SK-N-SH (cell line): ENCODE results near the gene YIF1B. TPM values are rescaled to one million over a fixed set of nuclear protein-coding genes. Genes with fewer than 3 reads are reported as not detected.

Experiments
- CTCF ChIA-PET: fragments of 300-600, 350-600 bp; formaldehyde crosslinking; extraction: SDS; loops from one replicate; lab custom pipeline; 2021; lab: Yijun Ruan, JAX
- POLR2A ChIA-PET: fragments of 350-600 bp; sonication (Branson Sonifier 250); formaldehyde crosslinking; extraction: SDS; loops from one replicate; lab custom pipeline; 2020; ENCODE audit warnings: antibody characterized with exemption, inconsistent platforms; lab: Yijun Ruan, JAX
- DNase-seq: peaks from one replicate; pipeline ENCODE4 v3.0.0; 2012
- H2AFZ ChIP-seq: fragments of 200-600 bp; sonication (generic); 2 replicates; pipeline ENCODE4 v1.8.1; 2016; ENCODE audit warnings: antibody characterized with exemption, mild to moderate bottlenecking, low read depth
- H3F3A ChIP-seq: fragments of 200-600 bp; sonication (generic); replicated peaks from 2 replicates; pipeline ENCODE3; 2016; ENCODE audit warnings: antibody characterized with exemption, mild to moderate bottlenecking; ENCODE audit not compliant: insufficient read depth
- H3K27ac ChIP-seq, 2 experiments: fragments of 200-500 bp in 1 of 2; fragments of 200-600 bp in 1 of 2; sonication (Bioruptor generic) in 1 of 2; sonication (generic), shearing (Covaris generic) in 1 of 2; 2 replicates each; pipeline versions ENCODE4 v1.5.1 to v1.6.1; 2014 to 2016; ENCODE audit warnings: low read depth in 2 of 2, inconsistent platforms in 1 of 2, low read length in 1 of 2, mild to moderate bottlenecking in 1 of 2, mixed read lengths in 1 of 2
- H3K27me3 ChIP-seq: fragments of 200-600 bp; sonication (generic), shearing (Covaris generic); 2 replicates; pipeline ENCODE4 v1.6.1; 2016; ENCODE audit warnings: mixed run types; ENCODE audit not compliant: insufficient read depth
- H3K36me3 ChIP-seq, 2 experiments: fragments of 200-500 bp in 1 of 2; fragments of 200-600 bp in 1 of 2; sonication (Bioruptor generic) in 1 of 2; sonication (generic) in 1 of 2; replicated peaks in 1 of 2; 2 replicates each; pipeline versions ENCODE3 to v1.5.1; 2014 to 2016; ENCODE audit warnings: low read length in 1 of 2, mild to moderate bottlenecking in 1 of 2; ENCODE audit not compliant: insufficient read depth in 2 of 2, control insufficient read depth in 1 of 2
- H3K4me1 ChIP-seq, 2 experiments: fragments of 200-500 bp in 1 of 2; fragments of 200-600 bp in 1 of 2; sonication (Bioruptor generic) in 1 of 2; sonication (generic), shearing (Covaris generic) in 1 of 2; 2 replicates each; pipeline versions ENCODE4 v1.5.1 to v1.6.1; 2014 to 2016; ENCODE audit warnings: low read depth in 1 of 2, low read length in 1 of 2, mixed run types in 1 of 2; ENCODE audit not compliant: insufficient read depth in 2 of 2, control insufficient read depth in 1 of 2
- H3K4me2 ChIP-seq: fragments of 200-600 bp; sonication (generic), shearing (Covaris generic); 2 replicates; pipeline ENCODE4 v1.6.1; 2017; ENCODE audit warnings: mixed run types
- H3K4me3 ChIP-seq, 2 experiments: fragments of 200-500 bp in 1 of 2; fragments of 200-600 bp in 1 of 2; sonication (Bioruptor generic) in 1 of 2; sonication (generic), shearing (Covaris generic) in 1 of 2; 2 replicates each; pipeline versions ENCODE4 v1.5.1 to v1.8.1; 2014 to 2016; ENCODE audit warnings: low read depth in 2 of 2, inconsistent platforms in 1 of 2, low read length in 1 of 2, mild to moderate bottlenecking in 1 of 2, mixed read lengths in 1 of 2, moderate library complexity in 1 of 2
- H3K79me2 ChIP-seq: fragments of 200-600 bp; sonication (generic); 2 replicates; pipeline ENCODE4 v1.8.1; 2017; ENCODE audit warnings: mild to moderate bottlenecking; ENCODE audit not compliant: insufficient read depth
- H3K9ac ChIP-seq: fragments of 200-600 bp; sonication (generic); 2 replicates; pipeline ENCODE4 v1.6.1; 2017; ENCODE audit warnings: mixed run types
- H3K9me2 ChIP-seq: fragments of 200-600 bp; sonication (generic); 2 replicates; pipeline ENCODE4 v1.6.1; 2017; ENCODE audit warnings: mixed run types
- H3K9me3 ChIP-seq: fragments of 200-600 bp; sonication (generic); 2 replicates; pipeline ENCODE4 v1.6.1; 2017; ENCODE audit warnings: mixed run types, mild to moderate bottlenecking, moderate library complexity
- H4K20me1 ChIP-seq: fragments of 200-600 bp; sonication (generic); 2 replicates; pipeline ENCODE4 v1.6.1; 2017; ENCODE audit warnings: mild to moderate bottlenecking, mixed run types; ENCODE audit not compliant: insufficient read depth
- CTCF ChIP-seq: fragments of 200-600 bp; sonication (generic); IDR thresholded peaks from 2 replicates; pipeline ENCODE4 v1.6.1; 2017; ENCODE audit warnings: antibody characterized with exemption, mild to moderate bottlenecking, moderate library complexity
- ELF1 ChIP-seq: IDR thresholded peaks from 2 replicates; pipeline ENCODE4 v1.4.0; 2012
- EP300 ChIP-seq, 2 experiments: IDR thresholded peaks; 2 replicates each; pipeline versions ENCODE4 v1.4.0 to v1.6.1; 2012; ENCODE audit warnings: borderline replicate concordance in 1 of 2, low read depth in 1 of 2, low read length in 1 of 2
- EZH2phosphoT487 ChIP-seq: fragments of 200-600 bp; sonication (generic); IDR thresholded peaks from 2 replicates; pipeline ENCODE4 v1.6.1; 2017; ENCODE audit warnings: low read depth, mixed run types, mild to moderate bottlenecking, antibody characterized with exemption, moderate library complexity, borderline replicate concordance
- FOSL2 ChIP-seq: IDR thresholded peaks from 2 replicates; pipeline ENCODE4 v1.4.0; 2012; ENCODE audit warnings: low read depth, mild to moderate bottlenecking, moderate library complexity, borderline replicate concordance
- FOXM1 ChIP-seq: IDR thresholded peaks from 2 replicates; pipeline ENCODE4 v1.4.0; 2012; ENCODE audit warnings: low read depth, mild to moderate bottlenecking
- GABPA ChIP-seq: IDR thresholded peaks from 2 replicates; pipeline ENCODE4 v1.4.0; 2012; ENCODE audit warnings: low read depth, mild to moderate bottlenecking
- GATA2 ChIP-seq: sonication (generic); formaldehyde crosslinking; IDR thresholded peaks from 2 replicates; pipeline ENCODE4 v1.5.0; 2020; ENCODE audit warnings: mild to moderate bottlenecking, missing genetic modification reagents
- IRF3 ChIP-seq: fragments of 150-350 bp; IDR thresholded peaks from 2 replicates; pipeline ENCODE4 v1.6.1; 2016; ENCODE audit warnings: mild to moderate bottlenecking, low read depth, low read length
- JUND ChIP-seq: IDR thresholded peaks from 2 replicates; pipeline ENCODE4 v1.4.0; 2012
- MAX ChIP-seq: IDR thresholded peaks from 2 replicates; pipeline ENCODE4 v1.4.0; 2012; ENCODE audit warnings: low read depth
- MEF2A ChIP-seq: IDR thresholded peaks from 2 replicates; pipeline ENCODE4 v1.4.0; 2012; ENCODE audit warnings: low read depth, borderline replicate concordance
- MXI1 ChIP-seq: IDR thresholded peaks from 2 replicates; pipeline ENCODE4 v1.6.1; 2012; ENCODE audit warnings: mild to moderate bottlenecking, low read depth, low read length, improper control_type of control experiment
- NFIC ChIP-seq: IDR thresholded peaks from 2 replicates; pipeline ENCODE4 v1.4.0; 2012; ENCODE audit warnings: borderline replicate concordance
- PBX3 ChIP-seq: IDR thresholded peaks from 2 replicates; pipeline ENCODE4; 2012
- POLR2AphosphoS5 ChIP-seq: IDR thresholded peaks from 2 replicates; pipeline ENCODE4 v1.6.1; 2012; ENCODE audit warnings: low read depth, low read length
- RAD21 ChIP-seq: IDR thresholded peaks from 2 replicates; pipeline ENCODE4 v1.6.1; 2012; ENCODE audit warnings: mild to moderate bottlenecking, low read length
- RCOR1 ChIP-seq: fragments of 150-350 bp; IDR thresholded peaks from 2 replicates; pipeline ENCODE4 v1.6.1; 2017; ENCODE audit warnings: antibody characterized with exemption, low read length
- REST ChIP-seq: IDR thresholded peaks from 2 replicates; pipeline ENCODE4 v1.6.1; 2012; ENCODE audit warnings: mild to moderate bottlenecking, low read depth, low read length, moderate library complexity
- RXRA ChIP-seq: IDR thresholded peaks from 2 replicates; pipeline ENCODE4 v1.4.0; 2012; ENCODE audit warnings: low read depth, mild to moderate bottlenecking, borderline replicate concordance
- TCF12 ChIP-seq: IDR thresholded peaks from 2 replicates; pipeline ENCODE4 v1.4.0; 2012
- TEAD4 ChIP-seq: IDR thresholded peaks from 2 replicates; pipeline ENCODE4 v1.4.0; 2012; ENCODE audit warnings: mild to moderate bottlenecking, borderline replicate concordance; ENCODE audit not compliant: insufficient read depth
- YY1 ChIP-seq: IDR thresholded peaks from 2 replicates; pipeline ENCODE4 v1.4.0; 2012; ENCODE audit warnings: low read depth, mild to moderate bottlenecking
- WGBS: methylation state at CpG from one replicate; pipeline ENCODE4 v1.1.6; 2017; ENCODE audit warnings: low lambda C conversion rate; 5-methylcytosine and 5-hydroxymethylcytosine counted together
- polyA plus RNA-seq, 3 experiments: library from polyadenylated mRNA; depleted of rRNA; stranded (reverse); fragments of >200 nt; gene quantifications; 2 replicates each; pipeline ENCODE4 v1.2.3, GENCODE V29; 2012

Gene YIF1B
- polyA plus RNA-seq, 1 of the 3 experiments (the other 2 are of a cell fraction): 121 TPM

- no peaks in the 10 kb centered on the region for H3K4me1 ChIP-seq
- H3F3A ChIP-seq: no peaks in the 10 kb centered on the region
- no peak overlapping the region for H3K9ac ChIP-seq
- H3K36me3 ChIP-seq: no peaks in the 10 kb centered on the region
- H4K20me1 ChIP-seq: no peaks in the 10 kb centered on the region
- H3K27me3 ChIP-seq: 0 out of 2 replicates have a peak, but pooled peaks cover under 1% of the 10 kb centered on the region
- ChIA-PET POLR2A (interaction anchor here (0.6 to 1.6 kb wide), 2 partner anchors 23 to 427 kb away, joined by 3 to 5 read pairs; partner anchors contain the start of gene PSMD8), CTCF (no interaction called here)
- no peak overlapping the region for H3K4me3 ChIP-seq
- DNase-seq: no peak
- no peaks in the 10 kb centered on the region for H3K79me2 ChIP-seq
- 65% methylated on average over 3 of the region's 3 CpGs for WGBS
- no peak overlapping the region for H2AFZ ChIP-seq
- H3K9me2 ChIP-seq: no peaks in the 10 kb centered on the region
- no peaks in the 10 kb centered on the region for H3K9me3 ChIP-seq
- no peak overlapping the region for H3K27ac ChIP-seq
- no peak overlapping the region for H3K4me2 ChIP-seq
- TF ChIP-seq GATA2 (CRISPR knock-in tag): no peak
- no peak for TF ChIP-seq TCF12
- TF ChIP-seq MXI1: no peak
- TF ChIP-seq IRF3: no peak
- TF ChIP-seq GABPA: no peak
- no peak for TF ChIP-seq JUND
- TF ChIP-seq EZH2phosphoT487: no peak
- no peak for TF ChIP-seq MEF2A
- TF ChIP-seq YY1: no peak
- TF ChIP-seq RCOR1: no peak
- no peak for TF ChIP-seq NFIC
- TF ChIP-seq RXRA: no peak
- no peak for TF ChIP-seq EP300 (IDR thresholded peaks at IDR 0.05; ENCODE audit: borderline replicate concordance in 1 of 2, low read depth in 1 of 2, low read length in 1 of 2)
- TF ChIP-seq FOSL2: no peak
- no peak for TF ChIP-seq FOXM1
These were observed 35.1 kb upstream of the YIF1B start for GRCh38 chr19:38350883-38351282.

- H3K36me3 ChIP-seq: no peaks in the 10 kb centered on the region
- no peak overlapping the region for H2AFZ ChIP-seq
- H3K9ac ChIP-seq: no peak overlapping the region
- no peaks in the 10 kb centered on the region for H3K9me3 ChIP-seq
- no peak for DNase-seq
- H3K79me2 ChIP-seq: no peaks in the 10 kb centered on the region
- 71% methylated on average over 4 of the region's 4 CpGs for WGBS
- ChIA-PET CTCF (interaction anchor here (1.3 to 2.2 kb wide), 2 partner anchors 112 to 445 kb away, joined by 3 to 4 read pairs; no protein-coding TSS in a partner anchor), POLR2A (interaction anchor here (0.7 kb wide), 1 partner anchor 10 kb away, joined by 3 read pairs; no protein-coding TSS in a partner anchor)
- H3K4me2 ChIP-seq: no peak overlapping the region
- H3K27me3 ChIP-seq: no peaks in the 10 kb centered on the region
- no peak overlapping the region for H3K27ac ChIP-seq
- no peaks in the 10 kb centered on the region for H3F3A ChIP-seq
- no peaks in the 10 kb centered on the region for H3K4me1 ChIP-seq
- no peaks in the 10 kb centered on the region for H3K9me2 ChIP-seq
- no peak overlapping the region for H3K4me3 ChIP-seq
- no peaks in the 10 kb centered on the region for H4K20me1 ChIP-seq
- no peak for TF ChIP-seq ELF1
- no peak for TF ChIP-seq TCF12
- TF ChIP-seq MAX: no peak
- no peak for TF ChIP-seq EZH2phosphoT487
- no peak for TF ChIP-seq TEAD4
- TF ChIP-seq POLR2AphosphoS5: no peak
- no peak for TF ChIP-seq GABPA
- TF ChIP-seq RAD21: no peak
- TF ChIP-seq PBX3: no peak
- no peak for TF ChIP-seq MEF2A
- TF ChIP-seq CTCF: no peak
- no peak for TF ChIP-seq REST
These were observed 31.1 kb upstream of the YIF1B start for GRCh38 chr19:38346837-38347236.
